Inflammatory macrophage (primary cell): ENCODE results near the gene APAF1.
"Not testable (repeated sequence)": the region's sequence is repeated elsewhere in the genome, so short reads cannot be mapped to it uniquely, and the experiment has no call there.

Source experiments
- DNase-seq, 2 donors: peaks; one replicate each; pipeline ENCODE4 v3.0.0-alpha.2; 2020 to 2022
- total RNA-seq, 18 experiments: gene quantifications; one replicate each; lab custom pipeline; 2026; ENCODE audit warnings: mixed read lengths in 6 of 18, inconsistent platforms in 2 of 18; lab: John Stamatoyannopoulos, UW

Gene APAF1
- 39.5 to 130 (median 67.7) reads per million in 18 experiments for total RNA-seq

DNA sequence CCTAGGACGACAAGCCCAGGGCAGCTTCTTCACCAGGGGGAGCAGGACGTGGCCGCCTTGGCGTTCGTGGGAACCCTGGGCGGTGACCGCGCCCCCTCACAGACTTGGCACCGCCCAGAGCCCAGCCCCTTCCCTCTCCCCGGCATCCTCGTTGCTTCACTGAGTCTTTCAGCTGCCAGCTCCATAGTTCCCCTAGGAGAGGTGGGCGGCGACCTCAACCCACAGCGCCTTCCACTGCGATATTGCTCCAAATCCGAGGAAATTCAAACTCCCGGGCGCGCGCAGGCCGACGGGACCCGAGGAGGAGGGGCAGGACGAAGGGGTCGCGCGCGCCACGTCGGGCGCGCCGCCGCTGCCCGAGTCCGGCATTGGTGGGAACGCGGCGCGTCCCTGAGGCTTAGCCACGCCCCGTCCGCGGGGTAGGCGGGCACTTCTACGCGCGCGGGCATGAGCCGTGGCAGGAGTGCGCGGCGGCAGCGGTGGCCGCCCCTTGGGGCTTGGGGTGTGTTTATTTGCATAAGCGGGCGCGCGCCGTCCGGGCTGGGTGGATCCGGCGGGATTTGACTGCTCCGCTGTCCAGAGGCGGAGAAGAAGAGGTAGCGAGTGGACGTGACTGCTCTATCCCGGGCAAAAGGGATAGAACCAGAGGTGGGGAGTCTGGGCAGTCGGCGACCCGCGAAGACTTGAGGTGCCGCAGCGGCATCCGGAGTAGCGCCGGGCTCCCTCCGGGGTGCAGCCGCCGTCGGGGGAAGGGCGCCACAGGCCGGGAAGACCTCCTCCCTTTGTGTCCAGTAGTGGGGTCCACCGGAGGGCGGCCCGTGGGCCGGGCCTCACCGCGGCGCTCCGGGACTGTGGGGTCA, at the start of gene APAF1, which contains the start of gene IKBIP:
Gene APAF1 (plus strand): TSS at position 579 of the 860 bp plus-strand sequence. CDS start 3,070 bp downstream, outside the sequence.
Gene IKBIP (minus strand): TSS at position 77 of the 860 bp plus-strand sequence. CDS start 87 bp downstream, outside the sequence.
- peak; percentile 98 for DNase-seq

DNA sequence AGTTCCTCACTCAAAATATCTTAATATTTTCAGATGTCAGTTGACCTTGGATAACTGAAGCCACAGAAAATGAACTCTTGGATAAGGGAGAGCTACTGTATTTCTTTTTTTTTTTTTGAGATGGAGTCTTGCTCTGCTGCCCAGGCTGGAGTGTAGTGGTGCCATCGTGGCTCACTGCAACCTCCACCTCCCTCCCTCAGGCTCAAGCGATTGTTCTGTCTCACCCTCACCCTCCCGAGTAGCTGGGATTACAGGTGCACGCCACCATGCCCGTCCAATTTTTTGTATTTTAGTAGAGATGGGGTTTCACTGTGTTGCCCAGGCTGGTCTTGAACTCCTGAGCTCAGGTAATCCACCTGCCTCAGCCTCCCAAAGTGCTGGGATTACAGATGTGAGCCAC, 47.8 kb upstream of the APAF1 start:
- DNase-seq: not testable (repeated sequence)

GRCh38 chr12:98601924-98602323, 43.2 kb upstream of the APAF1 start:
- DNase-seq: no peak

DNA sequence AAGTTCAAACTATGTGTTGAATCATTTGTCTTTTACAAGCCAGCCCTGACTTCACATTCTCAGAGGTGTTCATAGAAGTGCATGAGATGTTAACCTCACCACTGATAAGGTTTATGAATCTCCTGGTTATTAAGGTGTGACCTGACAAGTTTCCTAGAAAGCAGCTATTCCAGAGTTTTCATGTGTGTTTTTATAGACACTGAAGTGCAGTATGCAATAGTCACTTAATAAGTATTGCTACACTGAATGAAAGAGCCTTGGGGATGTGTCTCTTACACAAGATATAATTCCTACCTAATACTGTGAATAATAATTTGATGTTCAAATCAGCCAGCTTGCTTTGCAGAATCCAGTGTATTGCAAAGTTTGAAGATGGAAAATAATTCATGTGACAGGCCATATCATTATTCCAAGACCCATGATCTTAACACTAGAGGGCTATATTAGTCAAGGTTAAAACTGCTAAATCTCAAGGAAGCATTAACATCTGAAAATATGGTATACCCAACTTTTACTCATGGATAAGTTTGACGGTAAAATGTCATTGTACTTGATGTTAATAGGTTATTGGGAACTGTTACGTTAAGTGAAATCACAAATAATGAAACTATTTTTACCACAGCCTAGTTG, 38.6 kb upstream of the APAF1 start:
- peak in 1 of 2 donors; percentile 56 for DNase-seq

- DNase-seq: peak; percentile 27 to 85
Measured at GRCh38 chr12:98610596-98610995, 34.5 kb upstream of the APAF1 start.

- DNase-seq: peak; percentile 41 to 46
Measured at GRCh38 chr12:98612696-98613334, 32.3 kb upstream of the APAF1 start.

- peak; percentile 81 to 97 for DNase-seq
Measured at GRCh38 chr12:98618952-98619351, 26.1 kb upstream of the APAF1 start.

DNA sequence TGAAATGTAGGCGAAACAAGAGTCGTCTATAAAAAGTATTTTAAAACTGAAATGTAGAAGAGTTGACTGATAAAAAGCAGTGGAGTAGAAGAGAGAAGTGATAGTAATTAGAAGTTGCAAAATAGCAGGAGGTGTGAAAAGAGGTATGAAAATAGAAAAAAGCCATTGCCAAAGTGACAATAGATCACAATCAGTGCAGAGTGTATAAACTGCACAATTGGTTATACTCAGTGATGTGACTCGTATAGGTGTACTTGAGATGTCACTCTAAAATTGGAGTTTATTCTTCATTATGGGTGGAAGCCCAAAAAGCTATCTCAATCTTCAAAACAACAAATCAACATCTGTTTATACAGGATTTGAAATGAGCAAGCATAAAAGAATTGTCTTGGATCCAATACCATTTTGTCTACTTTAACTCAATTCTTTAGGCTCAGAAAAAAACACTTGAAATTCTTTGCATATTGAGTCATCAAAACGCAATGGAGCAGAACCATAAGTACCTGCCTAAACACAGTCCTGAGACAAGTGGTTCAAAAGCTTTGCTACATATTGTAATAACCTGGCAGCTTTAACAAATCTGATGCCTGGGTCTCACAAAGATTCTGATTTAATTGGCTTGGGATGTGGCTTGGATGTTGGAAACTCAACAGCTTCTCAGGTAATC, 9.3 kb upstream of the APAF1 start:
- DNase-seq: no peak

GRCh38 chr12:98637068-98637467, 8.0 kb upstream of the APAF1 start:
- DNase-seq: no peak

DNA sequence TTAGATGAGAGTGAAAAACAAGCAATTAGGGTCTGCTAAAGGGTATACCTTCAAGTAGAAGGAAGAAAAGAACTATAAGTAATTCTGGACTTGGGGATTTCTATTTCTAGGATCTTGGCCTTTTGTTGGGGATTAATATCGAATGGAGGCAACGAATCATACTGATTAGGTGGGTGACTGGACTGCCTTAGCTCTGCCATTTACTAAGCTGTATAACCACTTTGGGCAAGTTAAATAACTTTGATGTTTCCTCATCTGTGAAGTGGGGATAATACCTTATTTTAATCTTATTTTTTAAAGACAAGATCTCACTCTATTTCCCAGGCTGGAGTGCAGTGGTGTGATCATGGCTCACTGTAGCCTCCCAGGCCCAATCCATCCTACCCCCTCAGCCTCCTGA, 7.1 kb upstream of the APAF1 start:
- no peak for DNase-seq

DNA sequence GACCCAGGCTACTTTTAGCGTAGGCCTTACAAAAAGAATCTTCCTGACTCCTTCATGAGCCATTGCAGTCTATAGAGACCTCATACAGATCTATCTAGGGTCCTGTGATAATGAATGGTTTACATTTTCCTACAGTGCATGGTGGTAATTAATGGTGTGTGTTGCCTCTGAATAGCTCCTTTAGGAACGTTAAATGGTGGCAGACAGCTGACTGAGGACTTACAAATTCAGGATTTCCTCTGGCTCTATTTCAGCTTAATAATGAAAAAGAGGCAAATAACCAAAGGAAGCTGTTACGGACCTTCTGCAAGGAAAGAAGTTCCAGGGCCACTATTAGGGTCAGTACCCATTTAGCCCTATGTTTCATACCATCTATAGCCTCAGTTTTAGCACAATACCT, 5.6 kb upstream of the APAF1 start:
- DNase-seq: no peak

DNA sequence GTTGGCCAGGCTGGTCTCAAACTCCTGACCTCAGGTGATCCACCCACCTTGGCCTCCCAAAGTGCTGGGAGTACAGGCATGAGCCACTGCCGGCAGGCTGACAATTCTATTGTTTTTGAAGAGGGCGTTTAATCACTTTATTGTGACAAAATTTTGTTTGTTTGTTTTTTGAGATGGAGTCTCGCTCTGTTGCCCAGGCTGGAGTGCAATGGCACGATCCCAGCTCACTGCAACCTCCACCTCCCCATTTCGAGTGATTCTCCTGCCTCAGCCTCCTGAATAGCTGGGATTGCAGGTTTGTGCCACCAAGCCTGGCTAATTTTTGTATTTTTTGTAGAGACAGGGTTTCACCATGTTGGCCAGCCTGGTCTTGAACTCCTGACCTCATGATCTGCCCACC, 2.3 kb upstream of the APAF1 start:
- not testable (repeated sequence) for DNase-seq

DNA sequence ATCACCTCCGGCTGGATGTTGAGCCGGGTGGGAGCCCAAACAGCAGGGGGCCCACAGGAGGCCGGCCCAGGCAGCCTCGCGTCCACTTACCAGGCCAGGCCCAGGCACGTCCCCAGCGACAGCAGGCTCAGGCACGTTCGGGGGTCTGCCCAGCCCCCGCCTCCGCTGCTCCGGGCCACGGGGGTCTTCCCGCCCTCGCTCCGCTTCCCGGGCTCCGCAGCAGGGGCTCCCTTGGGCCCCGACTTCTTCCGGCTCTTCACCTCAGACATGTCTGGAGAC, 718 bp upstream of the APAF1 start:
- no peak for DNase-seq

DNA sequence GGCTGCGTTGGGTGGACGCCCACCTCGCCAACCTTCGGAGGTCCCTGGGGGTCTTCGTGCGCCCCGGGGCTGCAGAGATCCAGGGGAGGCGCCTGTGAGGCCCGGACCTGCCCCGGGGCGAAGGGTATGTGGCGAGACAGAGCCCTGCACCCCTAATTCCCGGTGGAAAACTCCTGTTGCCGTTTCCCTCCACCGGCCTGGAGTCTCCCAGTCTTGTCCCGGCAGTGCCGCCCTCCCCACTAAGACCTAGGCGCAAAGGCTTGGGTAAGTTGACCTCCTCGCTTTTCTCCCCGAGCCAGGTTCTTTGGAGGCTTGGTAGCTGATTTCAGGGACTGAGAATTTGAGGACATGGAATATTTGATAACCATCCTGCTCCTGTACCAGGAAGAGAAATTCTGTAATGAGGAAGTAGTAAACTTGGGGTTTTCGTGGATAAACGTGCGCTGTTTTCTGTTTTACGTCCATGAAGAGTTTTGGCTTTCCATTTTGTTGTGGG, 530 bp downstream of the APAF1 start:
- peak; percentile 32 to 59 for DNase-seq

GRCh38 chr12:98646294-98647090, 1.4 kb downstream of the APAF1 start:
- DNase-seq: peak; percentile 21 to 38

- no peak for DNase-seq
Measured at GRCh38 chr12:98651328-98651727, 6.2 kb downstream of the APAF1 start.

DNA sequence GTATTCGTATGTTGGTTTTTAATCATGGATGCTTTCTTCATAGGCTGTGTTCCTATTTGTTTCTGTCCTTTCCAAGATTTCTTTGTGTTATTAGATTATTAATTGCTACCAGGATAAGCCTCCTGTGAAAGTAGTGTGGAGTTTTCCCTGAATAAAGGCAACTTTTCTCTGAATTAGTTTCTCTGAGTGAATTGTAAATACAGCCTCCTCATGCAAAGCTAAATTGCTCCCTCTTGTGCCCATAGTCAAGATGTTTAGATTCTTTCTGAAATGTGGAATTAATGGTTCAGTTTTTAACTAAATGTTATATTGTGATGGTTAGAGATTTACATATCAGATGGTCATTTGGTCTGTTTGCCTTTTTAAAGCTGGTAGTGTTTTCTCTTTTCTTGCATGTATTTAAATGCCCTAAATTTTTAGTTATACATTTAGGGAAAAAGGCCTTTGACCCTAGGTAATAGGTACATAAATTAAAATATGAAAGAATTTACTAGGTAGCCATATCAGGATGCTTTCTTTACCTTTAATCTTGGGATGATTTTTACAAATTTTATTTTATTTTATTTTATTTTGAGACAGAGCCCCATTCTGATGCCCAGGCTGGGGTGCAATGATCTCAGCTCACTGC, 8.9 kb downstream of the APAF1 start:
- DNase-seq: peak; percentile 60 to 73

- DNase-seq: no peak
Measured at GRCh38 chr12:98656289-98657101, 11.4 kb downstream of the APAF1 start.

DNA sequence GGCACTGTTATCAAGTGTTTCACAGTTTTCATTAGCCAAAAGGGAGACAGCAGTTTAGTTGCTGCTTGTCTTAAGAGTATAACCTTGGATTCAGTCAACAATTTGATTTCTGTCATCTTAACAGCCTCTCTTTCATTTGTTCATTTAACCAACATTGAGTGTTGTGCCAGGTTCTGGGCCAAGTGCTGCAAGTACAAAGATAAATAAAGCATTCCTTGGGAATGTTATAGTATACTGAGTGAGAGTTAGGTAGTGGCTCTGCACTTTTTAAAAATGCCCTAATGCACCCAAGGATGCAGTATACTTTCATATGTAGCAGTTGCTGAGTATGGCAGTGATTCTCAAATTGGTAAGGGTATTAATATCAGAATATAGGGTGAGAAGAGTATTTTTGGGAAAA, 15.4 kb downstream of the APAF1 start:
- DNase-seq: no peak

- no peak for DNase-seq
Measured at GRCh38 chr12:98669751-98670150, 24.7 kb downstream of the APAF1 start.
